Activated CD4-positive, alpha-beta T cell treated with anti-CD3 and anti-CD28 coated beads, Interleukin-10, Interleukin-2, amounts not matched to agents 100 ng/mL and 50 ng/mL, durations not matched to agents 16 hours and 8 hours (primary cell): ENCODE measurements around the gene EVX2.

Experiments used
- DNase-seq: peaks from one replicate; pipeline ENCODE4 v3.0.0-alpha.2; 2020

EVX2 gene

DNA sequence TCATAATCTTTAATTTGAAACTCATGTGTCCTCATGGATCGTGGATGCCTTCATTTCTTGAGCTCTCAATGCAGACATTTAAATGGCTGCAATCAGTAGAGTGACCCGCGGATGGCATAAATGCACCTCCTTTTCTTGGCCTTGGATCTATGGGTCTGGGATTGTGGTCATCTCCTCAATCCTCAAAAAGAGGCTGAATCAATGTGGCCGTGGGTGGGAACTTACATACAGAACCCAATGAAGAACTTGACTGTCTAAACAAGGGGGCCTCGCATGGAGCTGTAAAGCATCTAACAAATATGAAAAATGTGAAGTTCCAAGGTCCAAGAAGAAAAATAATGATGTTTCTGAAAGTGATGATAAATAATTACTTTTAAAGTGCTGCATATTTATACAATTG, 11.7 kb upstream of the EVX2 start:
- no peak for DNase-seq

DNA sequence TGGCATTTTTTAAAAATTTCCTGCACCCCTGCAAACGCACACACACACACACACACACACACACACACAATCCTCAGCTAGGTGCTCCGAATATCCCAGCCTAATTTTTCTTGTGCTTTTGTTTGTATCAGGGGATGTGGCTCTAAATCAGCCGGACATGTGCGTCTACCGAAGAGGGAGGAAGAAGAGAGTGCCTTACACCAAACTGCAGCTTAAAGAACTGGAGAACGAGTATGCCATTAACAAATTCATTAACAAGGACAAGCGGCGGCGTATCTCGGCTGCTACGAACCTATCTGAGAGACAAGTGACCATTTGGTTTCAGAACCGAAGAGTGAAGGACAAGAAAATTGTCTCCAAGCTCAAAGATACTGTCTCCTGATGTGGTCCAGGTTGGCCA, 10.6 kb upstream of the EVX2 start:
- DNase-seq, result no peak

- no peak for DNase-seq
Observed at GRCh38 chr2:176093898-176094249, 10.1 kb upstream of the EVX2 start.

- DNase-seq, result no peak
Observed at GRCh38 chr2:176093145-176093897, 9.6 kb upstream of the EVX2 start.

- DNase-seq, result no peak
Observed at GRCh38 chr2:176092270-176093144, 8.7 kb upstream of the EVX2 start, which contains the start of gene HOXD13. Gene HOXD13, plus strand, starts transcription at chr2:176092721. Its CDS starts 170 bp downstream, at chr2:176092891.

- DNase-seq, result no peak
Observed at GRCh38 chr2:176091329-176092258, 7.8 kb upstream of the EVX2 start.

DNA sequence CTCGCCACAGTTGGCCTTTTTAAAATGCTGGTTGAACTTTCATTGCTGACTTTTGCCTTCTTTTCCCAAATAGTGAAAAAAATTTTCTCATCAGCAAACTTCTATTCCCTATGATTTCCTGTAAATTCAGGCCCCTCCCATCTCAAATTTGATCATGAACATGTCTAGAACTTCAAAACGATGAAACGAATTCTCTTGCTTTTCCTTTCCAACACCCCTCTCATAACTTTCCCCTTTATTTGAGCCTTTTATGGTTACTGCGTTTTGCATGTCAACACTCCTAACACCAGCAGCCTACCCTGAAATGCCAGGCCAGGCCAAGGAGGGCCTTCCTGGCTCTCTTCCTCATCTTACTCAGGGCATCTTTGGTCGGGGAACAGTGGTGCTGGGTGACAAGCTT, 7.1 kb upstream of the EVX2 start:
- DNase-seq, result no peak

- DNase-seq, result no peak
Observed at GRCh38 chr2:176089843-176090395, 6.2 kb upstream of the EVX2 start.

DNA sequence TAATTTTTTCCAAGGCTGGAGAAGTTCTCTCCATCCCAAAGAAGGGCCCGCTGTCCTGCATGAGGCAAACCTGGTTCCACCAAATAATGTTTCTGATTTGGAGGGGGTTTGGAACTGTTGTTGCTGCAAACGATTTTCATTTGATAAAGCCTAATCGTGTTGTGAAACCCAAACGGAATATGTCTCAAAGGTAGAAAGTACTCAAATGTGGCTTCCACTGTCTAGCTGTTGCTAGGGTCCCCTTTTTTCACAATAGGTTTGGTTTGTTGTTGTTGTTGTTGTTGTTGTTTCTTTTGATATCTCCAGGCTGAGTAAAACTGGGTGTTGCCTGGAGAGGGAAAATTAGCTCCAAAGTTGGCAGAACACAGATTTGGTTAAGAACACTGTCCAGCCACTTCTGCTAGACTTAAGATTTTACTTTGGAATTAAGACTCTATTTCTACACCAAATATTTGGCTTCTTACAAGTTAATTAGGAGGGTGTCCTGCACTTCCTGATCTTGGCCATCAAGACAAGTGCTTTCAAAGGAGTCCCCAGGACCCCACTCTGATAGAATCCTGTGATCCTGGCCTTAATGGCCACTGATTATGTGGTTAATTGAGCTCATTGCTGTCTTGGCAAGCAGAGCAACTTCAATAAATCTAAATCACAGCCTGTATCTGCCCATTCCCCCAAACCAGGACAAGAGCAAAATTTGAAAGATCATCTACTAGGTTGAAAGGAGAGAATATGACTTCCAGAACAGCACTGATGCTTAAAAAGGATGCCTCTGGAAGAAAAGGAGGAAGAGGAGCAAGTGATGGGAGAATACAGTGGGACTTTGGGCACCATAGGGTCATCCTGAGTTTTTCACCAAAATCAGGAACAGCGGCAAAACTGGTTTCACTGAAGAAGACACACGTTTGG, 5.4 kb upstream of the EVX2 start:
- DNase-seq, result no peak

DNA sequence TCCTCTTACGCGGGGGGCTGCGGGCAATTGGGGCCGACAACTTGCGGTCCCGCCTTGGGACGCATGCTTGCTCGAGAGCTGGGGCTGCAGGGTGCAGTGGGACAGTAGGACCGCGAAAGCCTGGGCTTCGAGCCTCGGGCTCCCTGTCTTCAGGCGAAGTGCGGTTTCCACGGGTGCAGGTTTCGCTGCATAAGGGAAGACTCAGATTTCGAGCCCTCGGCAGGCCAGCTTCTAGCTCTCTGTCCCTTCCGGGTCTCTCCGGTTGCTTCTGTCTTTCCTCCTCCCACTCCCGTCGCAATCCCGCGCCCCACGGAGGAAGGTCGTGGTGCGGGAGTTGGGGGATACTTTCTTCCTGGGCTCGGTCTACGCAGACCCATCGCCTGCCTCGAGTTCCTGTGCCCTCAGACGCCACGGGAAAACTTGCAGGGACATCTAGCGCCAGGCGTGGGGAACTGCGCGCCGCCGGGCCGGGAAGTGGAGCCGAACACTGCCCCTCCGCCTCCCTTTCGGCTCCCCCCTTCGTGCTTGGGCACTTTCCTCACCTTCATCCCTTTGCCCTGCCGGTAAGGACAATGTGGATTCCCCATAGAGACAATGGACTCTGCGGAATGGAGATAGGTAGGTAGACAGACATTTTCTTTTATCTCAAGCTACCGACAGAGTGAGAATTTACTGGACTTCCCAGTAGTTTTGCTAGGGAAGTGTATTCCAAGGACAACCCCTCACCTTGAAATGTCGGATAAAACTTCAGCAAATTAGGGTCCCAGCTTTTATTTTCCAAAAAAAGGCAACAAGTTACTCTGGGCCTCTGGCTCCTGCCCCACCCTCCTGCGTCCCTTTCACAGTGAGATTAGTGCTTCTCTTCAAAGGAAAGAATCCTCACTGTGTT, 4.5 kb upstream of the EVX2 start:
- DNase-seq, result peak; percentile 32

DNA sequence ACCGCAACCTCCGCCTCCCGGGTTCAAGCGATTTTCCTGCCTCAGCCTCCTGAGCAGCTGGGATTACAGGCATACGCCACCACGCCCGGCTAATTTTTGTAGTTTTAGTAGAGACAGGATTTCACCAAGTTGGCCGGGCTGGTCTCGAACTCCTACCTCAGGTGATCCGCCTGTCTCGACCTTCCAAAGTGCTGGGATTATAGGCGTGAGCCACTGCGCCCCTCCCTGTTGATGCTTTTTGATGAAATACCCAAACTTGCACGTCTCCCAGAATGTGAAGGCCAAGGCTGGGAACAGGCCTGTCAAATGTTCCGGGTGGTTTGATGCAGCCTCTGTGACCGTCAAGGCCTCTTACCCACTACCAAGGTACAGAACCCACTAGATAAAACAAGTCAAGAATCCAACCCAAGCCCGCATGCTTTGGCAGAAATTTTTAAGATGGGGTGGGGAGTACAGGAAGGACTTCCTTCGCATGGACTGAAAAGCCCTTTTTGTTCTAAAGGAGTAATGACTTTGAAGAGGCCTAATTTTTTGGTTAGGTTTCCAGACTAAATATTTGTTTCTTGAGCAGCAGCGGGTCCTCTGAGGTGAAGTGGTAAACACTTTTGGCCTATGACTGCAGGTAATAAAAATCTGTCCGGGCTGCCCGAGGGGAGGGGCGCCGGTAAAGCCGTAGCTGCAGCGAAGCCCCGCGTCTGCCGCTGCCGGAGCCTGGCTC, 3.7 kb upstream of the EVX2 start:
- no peak for DNase-seq

DNA sequence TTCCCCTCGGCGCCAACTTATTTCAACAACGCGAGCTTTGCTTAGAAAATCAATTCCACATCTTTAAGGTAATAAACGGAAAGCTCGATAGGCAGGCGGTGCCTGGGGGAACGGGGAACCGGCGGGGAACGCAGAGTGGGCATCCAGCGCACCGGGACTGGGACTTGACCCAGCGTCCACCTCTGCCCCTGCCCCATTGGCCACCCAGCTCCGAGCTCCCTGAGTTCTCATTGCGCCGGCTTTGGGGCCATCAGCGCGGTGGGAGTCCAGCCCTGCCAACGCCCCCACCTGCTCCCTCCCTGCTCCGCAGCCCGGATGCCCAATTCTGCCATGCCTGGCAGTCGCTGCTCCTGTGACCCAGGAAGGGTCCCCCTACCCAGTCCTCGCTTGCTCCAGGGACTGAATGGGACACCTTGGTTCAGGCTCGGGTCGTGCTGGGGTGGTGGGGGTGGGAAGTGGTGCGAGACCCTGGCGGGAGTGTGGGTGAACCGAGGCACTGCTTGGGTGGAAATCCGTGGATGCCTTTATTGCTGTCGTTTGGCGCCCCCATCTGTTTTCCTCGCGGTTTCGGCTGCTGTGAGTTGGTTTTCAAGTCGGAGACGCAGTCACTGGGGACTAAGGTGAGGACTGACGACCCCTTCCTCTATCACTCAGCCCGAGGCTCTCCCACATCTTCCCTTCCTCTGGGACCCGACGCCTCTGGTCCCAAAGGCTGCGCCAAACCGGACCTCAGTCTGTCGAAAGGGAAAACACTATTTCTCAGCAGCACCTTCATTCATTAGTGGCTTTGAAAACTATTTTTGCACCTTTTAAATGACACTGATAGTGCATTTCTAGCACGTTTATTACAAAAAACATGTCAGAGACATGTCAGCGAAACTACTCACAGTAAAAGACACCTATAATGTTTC, 2.4 kb upstream of the EVX2 start:
- no peak for DNase-seq

GRCh38 chr2:176085120-176085788, 1.5 kb upstream of the EVX2 start:
- DNase-seq, result no peak

DNA sequence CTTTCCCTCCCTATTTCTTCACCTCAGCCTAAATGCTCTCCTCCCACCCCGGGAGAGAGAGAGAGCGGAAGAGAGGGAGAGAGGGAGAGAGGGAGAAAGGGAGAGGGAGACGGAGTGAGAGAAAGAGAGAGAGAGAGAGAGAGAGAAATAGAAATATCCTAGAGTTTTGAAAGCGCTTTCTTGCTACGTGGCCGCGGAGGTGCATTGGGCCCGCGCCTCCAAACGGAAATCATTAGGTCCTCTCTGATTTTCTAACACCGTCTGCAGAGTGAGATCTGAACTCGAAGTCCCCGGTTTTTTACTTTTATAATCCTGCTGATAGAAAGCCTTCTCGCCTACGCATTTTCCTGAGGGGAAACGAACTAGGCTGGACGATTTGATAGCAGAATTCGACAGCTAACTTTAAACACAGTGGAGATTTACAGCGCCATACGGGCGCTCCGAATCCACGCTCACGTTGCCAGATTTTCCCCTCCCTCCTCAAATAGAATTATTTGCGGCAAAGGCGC, 903 bp upstream of the EVX2 start:
- no peak for DNase-seq

GRCh38 chr2:176082824-176083751, 674 bp downstream of the EVX2 start:
- no peak for DNase-seq

- no peak for DNase-seq
Observed at GRCh38 chr2:176082525-176082823, 1.3 kb downstream of the EVX2 start.
